ENCODE measurements around the gene CSRNP3. TPM values are rescaled to one million over a fixed set of nuclear protein-coding genes. Genes with fewer than 3 reads are reported as not detected.

The CSRNP3 gene
- total RNA-seq, 1 donor from 2014 or later, result 1.9 TPM

DNA sequence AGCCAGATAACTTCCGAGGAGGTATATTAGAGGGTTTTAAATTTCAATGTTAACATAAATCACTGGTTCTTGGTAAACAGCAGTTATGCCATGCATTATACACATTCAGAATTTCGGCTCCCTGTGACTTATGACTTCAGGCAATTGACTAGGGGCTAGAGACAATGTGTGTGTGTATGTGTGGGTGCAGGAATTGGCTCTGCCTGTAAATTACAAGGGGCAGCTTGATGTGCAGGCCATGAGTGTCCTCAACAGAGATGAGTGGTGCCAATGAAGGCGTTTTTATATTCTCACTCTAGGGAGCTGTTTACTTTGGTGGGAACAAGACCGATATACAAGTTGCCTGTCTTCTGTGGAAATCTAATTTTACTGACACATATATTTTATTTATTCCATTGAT lies 161.6 kb downstream of the CSRNP3 start:
- ATAC-seq (no peak), DNase-seq (no peak)
- intact Hi-C loops (cut with DNase I), result no loop called here
- H3K9me3 ChIP-seq, result no peaks in the 10 kb centered on the region
- H3K4me3 ChIP-seq, result no peak overlapping the region
- H3K27me3 ChIP-seq, result no peaks in the 10 kb centered on the region
- TF ChIP-seq, protein P1, sequence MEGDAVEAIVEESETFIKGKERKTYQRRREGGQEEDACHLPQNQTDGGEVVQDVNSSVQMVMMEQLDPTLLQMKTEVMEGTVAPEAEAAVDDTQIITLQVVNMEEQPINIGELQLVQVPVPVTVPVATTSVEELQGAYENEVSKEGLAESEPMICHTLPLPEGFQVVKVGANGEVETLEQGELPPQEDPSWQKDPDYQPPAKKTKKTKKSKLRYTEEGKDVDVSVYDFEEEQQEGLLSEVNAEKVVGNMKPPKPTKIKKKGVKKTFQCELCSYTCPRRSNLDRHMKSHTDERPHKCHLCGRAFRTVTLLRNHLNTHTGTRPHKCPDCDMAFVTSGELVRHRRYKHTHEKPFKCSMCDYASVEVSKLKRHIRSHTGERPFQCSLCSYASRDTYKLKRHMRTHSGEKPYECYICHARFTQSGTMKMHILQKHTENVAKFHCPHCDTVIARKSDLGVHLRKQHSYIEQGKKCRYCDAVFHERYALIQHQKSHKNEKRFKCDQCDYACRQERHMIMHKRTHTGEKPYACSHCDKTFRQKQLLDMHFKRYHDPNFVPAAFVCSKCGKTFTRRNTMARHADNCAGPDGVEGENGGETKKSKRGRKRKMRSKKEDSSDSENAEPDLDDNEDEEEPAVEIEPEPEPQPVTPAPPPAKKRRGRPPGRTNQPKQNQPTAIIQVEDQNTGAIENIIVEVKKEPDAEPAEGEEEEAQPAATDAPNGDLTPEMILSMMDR (IDR thresholded peaks at IDR 0.05), result no peak
- H3K4me1 ChIP-seq, result no peaks in the 10 kb centered on the region
- no peaks in the 10 kb centered on the region for H3K36me3 ChIP-seq
- H3K27ac ChIP-seq, result no peak overlapping the region

DNA sequence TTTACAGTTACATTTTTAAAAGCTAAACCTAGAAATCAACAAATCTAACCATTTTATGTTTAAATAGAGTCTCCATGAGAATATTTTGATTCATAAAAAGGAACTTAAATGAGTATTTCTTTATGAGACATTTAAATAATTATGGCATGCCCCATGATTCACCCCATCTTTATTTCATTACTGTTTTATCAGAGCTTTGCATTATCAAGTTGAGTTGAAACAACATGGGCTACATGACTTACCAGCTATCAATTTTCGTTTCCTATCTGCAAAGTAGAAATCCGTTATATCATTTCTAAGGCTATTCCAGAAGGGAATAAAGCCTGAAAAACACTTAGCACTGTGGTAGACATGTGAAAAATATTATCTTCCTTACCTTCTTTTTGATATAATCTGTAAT lies 163.1 kb downstream of the CSRNP3 start:
- Histone ChIP-seq H3K36me3 (no peaks in the 10 kb centered on the region), H3K27me3 (no peaks in the 10 kb centered on the region), H3K4me1 (no peaks in the 10 kb centered on the region), H3K9me3 (no peaks in the 10 kb centered on the region), H3K27ac (no peak overlapping the region), H3K4me3 (no peak overlapping the region)
- TF ChIP-seq, protein P1 (IDR thresholded peaks at IDR 0.05), result no peak
- intact Hi-C loops (cut with DNase I), result no loop called here
- DNase-seq (no peak), ATAC-seq (no peak)

DNA sequence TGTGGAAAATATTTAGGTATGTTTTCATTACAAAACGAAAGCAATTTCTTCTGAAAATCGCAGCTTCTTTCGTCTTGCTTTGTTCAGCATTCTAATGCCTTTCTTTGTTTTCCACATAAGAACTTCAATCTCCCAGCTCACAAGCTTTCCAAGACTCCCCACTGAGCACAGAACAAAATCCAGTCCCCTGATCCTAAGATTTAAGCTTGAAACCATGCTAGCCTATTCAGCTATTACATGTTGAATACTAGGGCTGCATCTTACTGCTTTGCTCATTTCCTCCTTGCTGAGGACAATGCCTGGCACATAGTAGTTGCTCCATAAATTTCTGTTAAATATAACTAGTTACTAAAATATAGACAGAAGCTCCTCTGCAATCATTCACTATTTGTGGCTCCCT lies 163.9 kb downstream of the CSRNP3 start:
- H3K27ac ChIP-seq, result no peak overlapping the region
- H3K4me1 ChIP-seq, result no peaks in the 10 kb centered on the region
- H3K9me3 ChIP-seq, result no peaks in the 10 kb centered on the region
- H3K36me3 ChIP-seq, result no peaks in the 10 kb centered on the region
- intact Hi-C loops (cut with DNase I), result no loop called here
- TF ChIP-seq, protein P1 (IDR thresholded peaks at IDR 0.05), result no peak
- DNase-seq (no peak), ATAC-seq (no peak)
- no peak overlapping the region for H3K4me3 ChIP-seq
- H3K27me3 ChIP-seq, result no peaks in the 10 kb centered on the region

DNA sequence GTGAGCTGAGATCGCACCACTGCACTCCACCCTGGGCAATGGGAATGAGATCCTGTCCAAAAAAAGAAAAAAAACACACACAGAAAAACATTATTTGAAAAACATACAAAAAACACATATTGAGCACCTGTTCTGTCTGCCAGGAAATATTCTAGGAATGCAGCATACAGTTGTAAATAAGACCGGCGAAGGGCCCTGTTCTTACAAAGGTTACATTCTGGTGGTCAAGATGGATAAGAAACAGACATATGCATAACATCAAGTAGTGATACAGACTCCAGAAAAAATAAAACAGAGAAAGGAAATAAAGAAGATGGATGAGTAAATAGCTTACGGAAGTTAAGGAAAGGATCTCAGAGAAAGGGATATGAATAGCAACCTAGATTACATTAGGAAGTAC lies 164.8 kb downstream of the CSRNP3 start:
- intact Hi-C loops (cut with DNase I), result no loop called here
- DNase-seq, result no peak
- Histone ChIP-seq H3K27ac (no peak overlapping the region), H3K27me3 (no peaks in the 10 kb centered on the region), H3K9me3 (no peaks in the 10 kb centered on the region), H3K36me3 (no peaks in the 10 kb centered on the region), H3K4me1 (no peaks in the 10 kb centered on the region), H3K4me3 (no peak overlapping the region)
- TF ChIP-seq, protein P1 (IDR thresholded peaks at IDR 0.05), result no peak
- ATAC-seq, result no peak

DNA sequence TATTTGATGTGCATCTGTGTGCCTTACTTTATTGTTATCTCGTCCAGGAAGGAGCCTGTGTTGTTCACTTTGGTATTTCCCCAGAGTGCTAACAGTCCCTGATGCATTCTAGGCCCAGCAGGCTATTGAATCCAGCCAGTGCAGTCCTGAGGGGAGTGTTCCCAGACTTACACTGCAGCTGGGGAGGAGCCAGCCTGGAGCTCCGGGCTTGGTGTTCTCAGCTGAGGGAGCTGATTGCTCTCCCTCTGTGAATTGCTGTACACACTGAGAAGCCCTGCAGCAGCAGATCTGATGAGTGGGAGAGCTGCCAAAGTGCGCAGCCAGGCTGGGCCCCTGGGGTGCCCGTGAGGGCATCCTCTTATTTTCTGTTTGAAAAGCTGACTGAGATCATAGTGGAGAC lies 165.4 kb downstream of the CSRNP3 start:
- H3K4me3 ChIP-seq, result no peak overlapping the region
- no peaks in the 10 kb centered on the region for H3K27me3 ChIP-seq
- DNase-seq, result no peak
- TF ChIP-seq, protein P1 (IDR thresholded peaks at IDR 0.05), result no peak
- H3K9me3 ChIP-seq, result no peaks in the 10 kb centered on the region
- H3K36me3 ChIP-seq, result no peaks in the 10 kb centered on the region
- ATAC-seq, result peak; percentile 45
- intact Hi-C loops (cut with DNase I), result no loop called here
- H3K27ac ChIP-seq, result no peak overlapping the region
- no peaks in the 10 kb centered on the region for H3K4me1 ChIP-seq

GRCh38 chr2:165635532-165635931 lies 166.0 kb downstream of the CSRNP3 start:
- no peaks in the 10 kb centered on the region for H3K27me3 ChIP-seq
- H3K36me3 ChIP-seq, result no peaks in the 10 kb centered on the region
- DNase-seq (no peak), ATAC-seq (no peak)
- H3K9me3 ChIP-seq, result no peaks in the 10 kb centered on the region
- H3K4me3 ChIP-seq, result no peak overlapping the region
- intact Hi-C loops (cut with DNase I), result no loop called here
- no peak overlapping the region for H3K27ac ChIP-seq
- no peaks in the 10 kb centered on the region for H3K4me1 ChIP-seq
- TF ChIP-seq, protein P1 (IDR thresholded peaks at IDR 0.05), result no peak
